HepG2 (cell line): ENCODE measurements around the gene NDUFS5. TPM values are rescaled to one million over a fixed set of nuclear protein-coding genes. Genes with fewer than 3 reads are reported as not detected.

Source experiments
- ATAC-seq: fragments of 200-7000 bp; cut with Tn5 transposase; 3 replicates; pipeline ENCODE4 v1.9.1; 2020; ENCODE audit warnings: mild to moderate bottlenecking, moderate library complexity
- BruUV-seq: library from RNA; stranded (reverse); fragments of 400-500 nt; replicated peaks from 2 replicates; lab custom pipeline; 2021; lab: Mats Ljungman, UMichigan
- CTCF ChIA-PET: fragments of 300-600 bp; formaldehyde crosslinking; extraction: SDS; loops from one replicate; lab custom pipeline; 2021; ENCODE audit warnings: low total read pairs, inconsistent platforms, low intra/inter-chr PET ratio; lab: Yijun Ruan, JAX
- POLR2A ChIA-PET: fragments of 350-600 bp; sonication (Branson Sonifier 250); formaldehyde crosslinking; loops from one replicate; lab custom pipeline; 2020; ENCODE audit warnings: antibody characterized with exemption, inconsistent platforms; lab: Yijun Ruan, JAX
- DNase-seq: peaks from one replicate; pipeline ENCODE4 v3.0.0-alpha.2; 2015; ENCODE audit warnings: low spot score
- FAIRE-seq: peaks from 3 replicates; lab custom pipeline; 2011; peaks lifted over from hg19 to GRCh38; lab: Jason Lieb, UNC
- H2AFZ ChIP-seq: one replicate; pipeline ENCODE4 v1.6.1; 2011; ENCODE audit warnings: low read length, inconsistent platforms
- H3K27ac ChIP-seq: fragments of 300-600 bp; 3 replicates; pipeline ENCODE4 v1.8.0; 2011; ENCODE audit warnings: mixed run types, mild to moderate bottlenecking, mixed read lengths, low read length, inconsistent platforms; ENCODE audit not compliant: insufficient read depth; ENCODE audit errors: extremely low read length
- H3K27me3 ChIP-seq, 2 experiments: fragments of 200-600 bp in 1 of 2; 2 replicates in 1 of 2; 3 replicates in 1 of 2; pipeline versions ENCODE4 v1.6.0 to v1.8.0; 2011; ENCODE audit warnings: low read length in 2 of 2, mild to moderate bottlenecking in 2 of 2, moderate library complexity in 2 of 2, inconsistent platforms in 1 of 2; ENCODE audit not compliant: insufficient read depth in 2 of 2, control insufficient read depth in 1 of 2
- H3K36me3 ChIP-seq, 2 experiments: fragments of 200-600 bp in 1 of 2; replicated peaks in 1 of 2; 2 replicates in 1 of 2; 3 replicates in 1 of 2; pipeline versions ENCODE4 v1.5.1 to v1.8.0; 2011; ENCODE audit warnings: low read length in 2 of 2, inconsistent platforms in 1 of 2; ENCODE audit not compliant: insufficient read depth in 2 of 2, control insufficient read depth in 1 of 2
- H3K4me1 ChIP-seq: 2 replicates; pipeline ENCODE4 v1.5.1; 2012; ENCODE audit warnings: low read length, inconsistent platforms; ENCODE audit not compliant: insufficient read depth
- H3K4me2 ChIP-seq: 2 replicates; pipeline ENCODE4 v1.6.0; 2011; ENCODE audit warnings: low read depth, low read length, inconsistent platforms
- H3K4me3 ChIP-seq, 3 experiments: fragments of 200-600 bp in 1 of 3; sonication (generic), shearing (Covaris generic) in 1 of 3; replicated peaks in 1 of 3; 2 replicates each; pipeline ENCODE4 v1.5.1; 2011 to 2016; ENCODE audit warnings: low read length in 3 of 3, inconsistent platforms in 2 of 3, low read depth in 2 of 3, mild to moderate bottlenecking in 2 of 3, control low read depth in 1 of 3, mixed read lengths in 1 of 3; ENCODE audit not compliant: insufficient read depth in 1 of 3
- H3K79me2 ChIP-seq: one replicate; pipeline ENCODE4 v1.6.1; 2011; ENCODE audit warnings: low read length, inconsistent platforms; ENCODE audit not compliant: insufficient read depth
- H3K9ac ChIP-seq: 2 replicates; pipeline ENCODE4 v1.6.0; 2011; ENCODE audit warnings: mild to moderate bottlenecking, low read depth, low read length, inconsistent platforms; ENCODE audit not compliant: insufficient read depth
- H3K9me3 ChIP-seq: 2 replicates; pipeline ENCODE4 v1.5.1; 2012; ENCODE audit warnings: mild to moderate bottlenecking, low read length
- H4K20me1 ChIP-seq: 2 replicates; pipeline ENCODE4 v1.6.0; 2011; ENCODE audit warnings: inconsistent platforms, mild to moderate bottlenecking, low read length, moderate library complexity; ENCODE audit not compliant: insufficient read depth
- ATF7 ChIP-seq, 2 experiments: fragments of 450-650 bp in 1 of 2; sonication (generic) in 1 of 2; formaldehyde crosslinking in 1 of 2; IDR thresholded peaks; 2 replicates each; pipeline versions ENCODE4 v1.4.0 to v1.6.1; 2016 to 2020; ENCODE audit warnings: antibody characterized with exemption in 1 of 2, mild to moderate bottlenecking in 1 of 2, missing genetic modification reagents in 1 of 2
- BCL6 ChIP-seq: IDR thresholded peaks from 2 replicates; pipeline ENCODE4 v1.6.1; 2016; ENCODE audit warnings: missing genetic modification reagents, missing compliant biosample characterization
- CHCHD3 ChIP-seq: sonication (generic); formaldehyde crosslinking; IDR thresholded peaks from 2 replicates; pipeline ENCODE4 v1.8.0; 2022; ENCODE audit warnings: mild to moderate bottlenecking, missing genetic modification reagents, moderate library complexity
- FOXM1 ChIP-seq: sonication (generic); formaldehyde crosslinking; IDR thresholded peaks from 2 replicates; pipeline ENCODE4 v1.5.0; 2020; ENCODE audit warnings: missing genetic modification reagents
- HINFP ChIP-seq: sonication (generic); formaldehyde crosslinking; IDR thresholded peaks from 2 replicates; pipeline ENCODE4 v1.4.0; 2020; ENCODE audit warnings: low read depth, mild to moderate bottlenecking, missing genetic modification reagents
- HIVEP1 ChIP-seq: sonication (generic); formaldehyde crosslinking; IDR thresholded peaks from 2 replicates; pipeline ENCODE4 v1.4.0; 2020; ENCODE audit warnings: mild to moderate bottlenecking, missing genetic modification reagents
- HOXA9 ChIP-seq: sonication (generic); formaldehyde crosslinking; IDR thresholded peaks from 2 replicates; pipeline ENCODE4 v1.8.1; 2022; ENCODE audit warnings: missing genetic modification reagents, mild to moderate bottlenecking, moderate library complexity, borderline replicate concordance
- KDM5B ChIP-seq: sonication (generic); formaldehyde crosslinking; IDR thresholded peaks from 2 replicates; pipeline ENCODE4 v1.4.0; 2020; ENCODE audit warnings: missing genetic modification reagents, mild to moderate bottlenecking, borderline replicate concordance
- KLF6 ChIP-seq: IDR thresholded peaks from 2 replicates; pipeline ENCODE4 v1.8.0; 2016; ENCODE audit warnings: missing biosample characterization, missing genetic modification reagents
- KLF9 ChIP-seq: IDR thresholded peaks from 2 replicates; pipeline ENCODE4 v1.6.1; 2016; ENCODE audit warnings: low read depth
- PCBP1 ChIP-seq: fragments of 200-400 bp; formaldehyde crosslinking; IDR thresholded peaks from 2 replicates; pipeline ENCODE4 v1.6.1; 2017; ENCODE audit warnings: mild to moderate bottlenecking, low read depth, low read length, borderline replicate concordance
- RFXAP ChIP-seq: sonication (generic); formaldehyde crosslinking; IDR thresholded peaks from 2 replicates; pipeline ENCODE4 v1.4.0; 2020; ENCODE audit warnings: missing genetic modification reagents, borderline replicate concordance
- SMARCC2 ChIP-seq: fragments of 450-650 bp; IDR thresholded peaks from 2 replicates; pipeline ENCODE4 v1.6.1; 2017; ENCODE audit warnings: antibody characterized with exemption, mild to moderate bottlenecking
- SPEN ChIP-seq: sonication (generic); formaldehyde crosslinking; IDR thresholded peaks from 2 replicates; pipeline ENCODE4 v1.5.1; 2020; ENCODE audit warnings: low read depth, mild to moderate bottlenecking, missing genetic modification reagents
- SRSF1 ChIP-seq: fragments of 200-400 bp; formaldehyde crosslinking; optimal IDR thresholded peaks from 2 replicates; pipeline ENCODE3; 2017; ENCODE audit warnings: mild to moderate bottlenecking, low read depth, low read length, moderate library complexity
- TBX3 ChIP-seq: fragments of 450-650 bp; IDR thresholded peaks from 2 replicates; pipeline ENCODE4 v1.6.1; 2017; ENCODE audit warnings: antibody characterized with exemption, mild to moderate bottlenecking, inconsistent platforms, borderline replicate concordance
- THAP11 ChIP-seq: IDR thresholded peaks from 2 replicates; pipeline ENCODE4 v1.6.1; 2016; ENCODE audit warnings: missing biosample characterization, missing genetic modification reagents
- U2AF1 ChIP-seq: fragments of 200-400 bp; formaldehyde crosslinking; optimal IDR thresholded peaks from 2 replicates; pipeline ENCODE3; 2017; ENCODE audit warnings: mild to moderate bottlenecking, low read depth, low read length
- XRCC5 ChIP-seq: fragments of 200-400 bp; formaldehyde crosslinking; optimal IDR thresholded peaks from 2 replicates; pipeline ENCODE3; 2017; ENCODE audit warnings: mild to moderate bottlenecking, low read length
- ZFP36L1 ChIP-seq: sonication (generic); formaldehyde crosslinking; IDR thresholded peaks from 2 replicates; pipeline ENCODE4 v1.8.0; 2022; ENCODE audit warnings: mild to moderate bottlenecking, missing genetic modification reagents, moderate library complexity
- ZMYM3 ChIP-seq: sonication (generic); formaldehyde crosslinking; IDR thresholded peaks from 2 replicates; pipeline ENCODE4 v1.5.1; 2020; ENCODE audit warnings: mild to moderate bottlenecking, missing genetic modification reagents
- ZNF24 ChIP-seq: fragments of 450-650 bp; IDR thresholded peaks from 2 replicates; pipeline ENCODE4 v1.6.1; 2017; ENCODE audit warnings: antibody characterized with exemption, mild to moderate bottlenecking
- WGBS: methylation state at CpG from one replicate; pipeline ENCODE4 v1.1.6; 2017; ENCODE audit warnings: low lambda C conversion rate; 5-methylcytosine and 5-hydroxymethylcytosine counted together
- in situ Hi-C: cut with HindIII; loops from 2 replicates; pipeline ENCODE4 v1.10.0; 2017; ENCODE audit warnings: low pct_unique_long_range_greater_than_20kb; ENCODE audit not compliant: extremely low pct_ligation_motif_present
- intact Hi-C: fragments of 100-400 bp; cut with micrococcal nuclease; formaldehyde crosslinking; loops from one replicate; pipeline ENCODE4 v1.10.0; 2022; ENCODE audit not compliant: unreplicated experiment
- polyA plus RNA-seq, 8 experiments: library from polyadenylated mRNA; depleted of rRNA in 3 of 8; stranded (reverse) in 7 of 8; unstranded in 1 of 8; fragments of >200 nt; fragmentation: Illumina TruSeq in 4 of 8; extraction: Trizol in 4 of 8; gene quantifications; 2 replicates each; pipeline versions ENCODE4 v1.2.1 to v1.2.3, GENCODE V29; 2011 to 2016; ENCODE audit warnings: low read depth in 4 of 8, missing spikeins in 1 of 8, mixed read lengths in 1 of 8; ENCODE audit not compliant: insufficient read depth in 1 of 8
- total RNA-seq, 5 experiments: library from RNA; depleted of rRNA; stranded (reverse); fragments of >200 nt; fragmentation: Illumina TruSeq; extraction: Trizol; gene quantifications; 2 replicates each; pipeline ENCODE4 v1.2.3, GENCODE V29; 2016; ENCODE audit warnings: low read depth in 1 of 5

Gene NDUFS5
- total and polyA plus RNA-seq, 2 of the 13 experiments (the other 11 are each of a cell fraction or from before 2014, with no cell fraction given) = 263 to 466 TPM

GRCh38 chr1:38990738-38991637, 35.2 kb upstream of the NDUFS5 start, which contains the start of gene AKIRIN1:
TSS of gene AKIRIN1 (plus strand) at chr1:38991276. CDS start at chr1:38991381, 105 bp downstream.
- in situ Hi-C loops = no loop called here
- TF ChIP-seq TBX3 = no peak
- TF ChIP-seq KLF6 (CRISPR knock-in tag) = peak; percentile 60; the same call in 1 of the 2 replicates
- TF ChIP-seq HOXA9 (CRISPR knock-in tag) = no peak
- no peak for TF ChIP-seq ZNF24
- no peak for TF ChIP-seq HINFP (CRISPR knock-in tag)
- TF ChIP-seq CHCHD3 = 0 out of 2 replicates have a peak, but pooled peaks have one; percentile 31
- TF ChIP-seq SRSF1 = no peak
- no peak for TF ChIP-seq FOXM1 (CRISPR knock-in tag)
- TF ChIP-seq KDM5B = peak; percentile 75; the same call in 1 of the 2 replicates
- TF ChIP-seq SMARCC2 = no peak
- no peak for TF ChIP-seq HIVEP1
- peak; percentile 42; the same call in 1 of the 2 replicates for TF ChIP-seq ZMYM3 (CRISPR knock-in tag)
- TF ChIP-seq BCL6 (CRISPR knock-in tag) = 0 out of 2 replicates have a peak, but pooled peaks have one; percentile 14
- peak; percentile 74; the same call in 1 of the 2 replicates for TF ChIP-seq PCBP1
- TF ChIP-seq RFXAP (CRISPR knock-in tag) = peak; percentile 24; the same call in 1 of the 2 replicates
- TF ChIP-seq ZFP36L1 (CRISPR knock-in tag) = no peak
- TF ChIP-seq XRCC5 = peak; percentile 71
- peak; percentile 74 for TF ChIP-seq THAP11 (CRISPR knock-in tag)
- TF ChIP-seq SPEN (CRISPR knock-in tag) = peak; percentile 82
- peak; percentile 88 for TF ChIP-seq ATF7 (IDR thresholded peaks at IDR 0.05)
- TF ChIP-seq ATF7 (CRISPR knock-in tag; IDR thresholded peaks at IDR 0.05) = peak; percentile 77; the same call in 1 of the 2 replicates
- no peak for TF ChIP-seq U2AF1
- TF ChIP-seq KLF9 (CRISPR knock-in tag) = no peak

More at GRCh38 chr1:38990738-38991637, 35.2 kb upstream of the NDUFS5 start, which contains the start of gene AKIRIN1:
- no peak for FAIRE-seq
- H3K4me1 ChIP-seq = peaks cover 75% of the 10 kb centered on the region
- peak; percentile 88 for DNase-seq
- no peaks in the 10 kb centered on the region for H3K9me3 ChIP-seq
- intact Hi-C loops = loop anchor here (5.0 kb wide), 2 partner anchors 36 to 119 kb away; partner anchors contain the start of genes MYCBP and NDUFS5
- ChIA-PET CTCF (no interaction called here), POLR2A (interaction anchor here (0.8 to 1.5 kb wide), 7 partner anchors 9 to 168 kb away, joined by 3 to 4 read pairs (median 4); partner anchors contain the start of genes NDUFS5 and RRAGC)
- peak within 1 kb of the TSS; percentile 78 for H3K4me2 ChIP-seq
- H3K79me2 ChIP-seq = peaks cover 49% of the 10 kb centered on the region
- peak within 1 kb of the TSS; percentile 85 for H3K27ac ChIP-seq
- peaks cover 0 to 19% of the 10 kb centered on the region in 2 experiments; a peak in 2 of 5 replicates for H3K36me3 ChIP-seq
- H3K9ac ChIP-seq = peak within 1 kb of the TSS; percentile 95
- H2AFZ ChIP-seq = no peak within 1 kb of the TSS
- WGBS = 0% methylated on average over 10 of the region's 76 CpGs
- H3K27me3 ChIP-seq = no peaks in the 10 kb centered on the region; a peak in 1 of 5 replicates
- H3K4me3 ChIP-seq = peak within 1 kb of the TSS; percentile 83 to 96 (median 92)
- ATAC-seq = peak; percentile 87
- no TSS peak for BruUV-seq
- H4K20me1 ChIP-seq = peaks cover 31% of the 10 kb centered on the region
